NCI-H1930 (cell line): ENCODE measurements around the gene THSD7A.

ENCODE experiments used
- DNase-seq, 2 experiments: peaks; one replicate each; lab custom pipeline; 2025; lab: John Stamatoyannopoulos, UW

Gene THSD7A

GRCh38 chr7:11633310-11633709, 198.7 kb downstream of the THSD7A start:
- DNase-seq, result no peak

- DNase-seq, result no peak
Observed at GRCh38 chr7:11630355-11630754, 201.6 kb downstream of the THSD7A start.

GRCh38 chr7:11625669-11626068, 206.3 kb downstream of the THSD7A start:
- DNase-seq, result no peak

GRCh38 chr7:11623093-11623678, 208.8 kb downstream of the THSD7A start:
- no peak for DNase-seq

GRCh38 chr7:11620406-11621253, 211.4 kb downstream of the THSD7A start:
- no peak for DNase-seq

GRCh38 chr7:11616466-11616865, 215.5 kb downstream of the THSD7A start:
- no peak for DNase-seq

GRCh38 chr7:11615174-11615573, 216.8 kb downstream of the THSD7A start:
- DNase-seq, result no peak

- DNase-seq, result no peak
Observed at GRCh38 chr7:11613292-11613930, 218.6 kb downstream of the THSD7A start.

- DNase-seq, result no peak
Observed at GRCh38 chr7:11612737-11613136, 219.3 kb downstream of the THSD7A start.

- DNase-seq, result no peak
Observed at GRCh38 chr7:11609096-11609670, 222.8 kb downstream of the THSD7A start.

- DNase-seq, result peak in 1 of 2 experiments; percentile 40
Observed at GRCh38 chr7:11607686-11608085, 224.3 kb downstream of the THSD7A start.

GRCh38 chr7:11605749-11606148, 226.2 kb downstream of the THSD7A start:
- DNase-seq, result no peak

- no peak for DNase-seq
Observed at GRCh38 chr7:11604505-11604904, 227.5 kb downstream of the THSD7A start.

GRCh38 chr7:11601761-11602160, 230.2 kb downstream of the THSD7A start:
- no peak for DNase-seq

- no peak for DNase-seq
Observed at GRCh38 chr7:11593322-11593721, 238.7 kb downstream of the THSD7A start.

- DNase-seq, result no peak
Observed at GRCh38 chr7:11592699-11593098, 239.3 kb downstream of the THSD7A start.

- no peak for DNase-seq
Observed at GRCh38 chr7:11591943-11592342, 240.1 kb downstream of the THSD7A start.

- DNase-seq, result no peak
Observed at GRCh38 chr7:11591055-11591633, 240.9 kb downstream of the THSD7A start.

- DNase-seq, result no peak
Observed at GRCh38 chr7:11589251-11589650, 242.7 kb downstream of the THSD7A start.

GRCh38 chr7:11587814-11588213, 244.2 kb downstream of the THSD7A start:
- DNase-seq, result no peak

GRCh38 chr7:11587048-11587447, 244.9 kb downstream of the THSD7A start:
- no peak for DNase-seq

- DNase-seq, result no peak
Observed at GRCh38 chr7:11584406-11585031, 247.5 kb downstream of the THSD7A start.
